H1 (cell line): ENCODE data around the gene TAS1R1. TPM values are rescaled to one million over a fixed set of nuclear protein-coding genes. Genes with fewer than 3 reads are reported as not detected.

Experiments used
- BACH1 ChIP-seq: IDR thresholded peaks from 2 replicates; pipeline ENCODE4 v1.6.1; 2012; ENCODE audit warnings: low read length, improper control_type of control experiment
- CHD2 ChIP-seq: IDR thresholded peaks from 2 replicates; pipeline ENCODE4 v1.6.1; 2012; ENCODE audit warnings: low read length, improper control_type of control experiment
- EZH2 ChIP-seq: fragments of 200-600 bp; sonication (generic); IDR thresholded peaks from 2 replicates; pipeline ENCODE4 v1.7.1; 2012; ENCODE audit warnings: low read depth, mild to moderate bottlenecking, moderate library complexity, low read length, inconsistent platforms; ENCODE audit not compliant: severe bottlenecking
- FOSL1 ChIP-seq: IDR thresholded peaks from 2 replicates; pipeline ENCODE4 v1.6.1; 2011; ENCODE audit warnings: mild to moderate bottlenecking, low read depth, low read length, moderate library complexity; ENCODE audit not compliant: insufficient read depth
- GABPA ChIP-seq: IDR thresholded peaks from 2 replicates; pipeline ENCODE4 v1.6.1; 2011; ENCODE audit warnings: mild to moderate bottlenecking, low read length, moderate library complexity, borderline replicate concordance; ENCODE audit not compliant: insufficient read depth
- HDAC2 ChIP-seq, 2 experiments: fragments of 300-600 bp in 1 of 2; sonication (generic) in 1 of 2; IDR thresholded peaks; 2 replicates each; pipeline ENCODE4 v1.6.1; 2011 to 2012; ENCODE audit warnings: low read depth in 2 of 2, low read length in 2 of 2, mild to moderate bottlenecking in 2 of 2, moderate library complexity in 2 of 2, borderline replicate concordance in 1 of 2, inconsistent platforms in 1 of 2
- HDAC6 ChIP-seq: IDR thresholded peaks from one replicate; pipeline ENCODE4 v1.7.1; 2012; ENCODE audit warnings: low read depth, mild to moderate bottlenecking, inconsistent platforms, low read length, moderate library complexity
- NANOG ChIP-seq: IDR thresholded peaks from 2 replicates; pipeline ENCODE4 v1.6.1; 2011; ENCODE audit warnings: low read length, low read depth, mild to moderate bottlenecking, inconsistent platforms; ENCODE audit not compliant: insufficient read depth, poor library complexity, severe bottlenecking
- RAD21 ChIP-seq, 2 experiments: IDR thresholded peaks in 1 of 2; conservative IDR thresholded peaks in 1 of 2; 2 replicates each; pipeline ENCODE4 v1.6.1; 2011; ENCODE audit warnings: low read depth in 2 of 2, low read length in 2 of 2, improper control_type of control experiment in 1 of 2, inconsistent platforms in 1 of 2, mild to moderate bottlenecking in 1 of 2, moderate library complexity in 1 of 2
- SIN3A ChIP-seq, 2 experiments: IDR thresholded peaks in 1 of 2; conservative IDR thresholded peaks in 1 of 2; 2 replicates each; pipeline ENCODE4 v1.6.1; 2011 to 2012; ENCODE audit warnings: low read length in 2 of 2, improper control_type of control experiment in 1 of 2, low read depth in 1 of 2, mild to moderate bottlenecking in 1 of 2
- SP1 ChIP-seq: IDR thresholded peaks from 2 replicates; pipeline ENCODE4 v1.6.1; 2011; ENCODE audit warnings: low read depth, low read length
- SUZ12 ChIP-seq: fragments of 200-600 bp; sonication (generic); IDR thresholded peaks from 2 replicates; pipeline ENCODE4 v1.6.1; 2012; ENCODE audit warnings: mild to moderate bottlenecking, inconsistent platforms, low read length, moderate library complexity, mixed read lengths
- TEAD4 ChIP-seq: IDR thresholded peaks from 2 replicates; pipeline ENCODE4 v1.6.1; 2012; ENCODE audit warnings: low read depth, low read length, inconsistent platforms, mixed read lengths
- ZNF274 ChIP-seq: IDR thresholded peaks from 2 replicates; pipeline ENCODE4 v1.7.0; 2012; ENCODE audit warnings: low read length, borderline replicate concordance; ENCODE audit errors: extremely low read depth
- polyA plus RNA-seq, 7 experiments: library from polyadenylated mRNA; depleted of rRNA in 3 of 7; stranded (reverse) in 5 of 7; unstranded in 2 of 7; fragments of >200 nt in 5 of 7; fragments of 200-250 nt in 2 of 7; gene quantifications; 1 replicate in 5 of 7; 2 replicates in 1 of 7; 4 replicates in 1 of 7; pipeline versions ENCODE4 v1.2.1 to v1.2.3, GENCODE V29; 2011 to 2013; ENCODE audit warnings: missing spikeins in 2 of 7, mixed read lengths in 2 of 7
- total RNA-seq: library from RNA; stranded (reverse); fragmentation: NEBNext Ultra II Directional; extraction: Animal tissue kit (Norgen Biotek cat#: 25700); gene quantifications from 2 replicates; pipeline ENCODE4 v1.2.1, GENCODE V29; 2021
- TF ChIP-seq, protein P1 (sequence below): IDR thresholded peaks from 2 replicates; pipeline ENCODE4 v1.6.1; 2011; ENCODE audit warnings: low read depth, mild to moderate bottlenecking, low read length; ENCODE audit not compliant: insufficient read depth

TAS1R1 gene
- total and polyA plus RNA-seq, 2 of the 8 experiments (the other 6 are each of a cell fraction or from before 2014, with no cell fraction given): 0.26 TPM; not detected in 1

DNA sequence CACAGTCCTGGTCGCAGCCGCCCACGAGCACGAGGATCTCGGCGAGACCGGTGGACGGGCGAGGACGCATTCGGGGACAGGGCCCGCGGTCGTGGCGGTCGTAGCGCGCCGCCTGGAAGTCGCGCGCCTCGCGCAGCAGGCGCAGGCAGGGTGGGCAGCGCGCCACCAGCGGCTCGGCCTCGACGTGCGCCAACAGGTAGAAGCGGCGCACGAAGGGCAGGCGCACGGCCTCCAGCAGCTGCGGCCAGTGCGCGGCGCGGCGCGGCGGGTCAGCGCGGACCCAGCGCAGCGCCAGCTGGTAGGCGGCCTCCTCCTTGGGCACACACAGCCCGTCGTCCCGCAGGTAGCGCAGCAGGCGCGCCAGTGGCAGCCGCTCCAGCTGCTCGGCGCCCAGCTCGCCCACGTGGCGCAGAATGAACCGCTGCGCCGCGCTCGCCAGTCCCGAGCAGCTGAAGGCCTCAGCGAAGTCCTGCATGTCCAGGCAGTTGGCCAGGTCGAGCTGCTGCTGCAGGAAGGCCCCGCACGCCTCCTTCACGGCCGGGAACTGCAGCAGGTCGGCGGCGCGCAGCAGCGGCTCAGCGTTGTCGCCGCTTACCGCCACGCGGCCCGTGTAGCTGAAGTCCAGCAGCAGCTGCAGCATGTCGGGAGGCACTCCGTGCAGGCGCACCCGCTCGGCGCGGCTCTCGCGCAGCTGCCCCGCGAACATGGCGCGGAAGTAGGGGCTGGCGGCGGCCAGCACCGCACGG lies 47.0 kb downstream of the TAS1R1 start (continued):
- TF ChIP-seq HDAC2 (IDR thresholded peaks at IDR 0.05; ENCODE audit: borderline replicate concordance in 1 of 2, low read depth in 2 of 2, low read length in 2 of 2) (no peak; a peak in 1 of 4 replicates), TEAD4 (no peak), FOSL1 (no peak), SIN3A (conservative IDR thresholded peaks at IDR 0.05 in 1 of 2, IDR thresholded peaks at IDR 0.05 in 1 of 2; ENCODE audit: low read depth in 1 of 2, low read length in 2 of 2) (peak; percentile 2 to 69; a peak in 1 of 4 replicates), GABPA (peak; percentile 66; the same call in 1 of the 2 replicates), NANOG (no peak), EZH2 (no peak), SP1 (no peak), CHD2 (no peak), BACH1 (no peak; the same call in 1 of the 2 replicates), HDAC6 (no peak), RAD21 (IDR thresholded peaks at IDR 0.05 in 1 of 2, conservative IDR thresholded peaks at IDR 0.05 in 1 of 2; ENCODE audit: low read depth in 2 of 2, low read length in 2 of 2) (no peak), SUZ12 (peak; percentile 27; the same call in 1 of the 2 replicates), ZNF274 (no peak)
- TF ChIP-seq, protein P1, sequence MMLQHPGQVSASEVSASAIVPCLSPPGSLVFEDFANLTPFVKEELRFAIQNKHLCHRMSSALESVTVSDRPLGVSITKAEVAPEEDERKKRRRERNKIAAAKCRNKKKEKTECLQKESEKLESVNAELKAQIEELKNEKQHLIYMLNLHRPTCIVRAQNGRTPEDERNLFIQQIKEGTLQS: no peak
